PC-3 (cell line): ENCODE results near the gene TMEM256.

Experiments used
- EZH2 ChIP-seq: fragments of 300-600 bp; sonication (generic); IDR thresholded peaks from one replicate; pipeline ENCODE4 v1.6.1; 2017; ENCODE audit warnings: antibody characterized with exemption, mild to moderate bottlenecking, low read length; ENCODE audit not compliant: unreplicated experiment
- EZH2phosphoT487 ChIP-seq: fragments of 300-600 bp; sonication (generic); IDR thresholded peaks from 2 replicates; pipeline ENCODE4 v1.6.1; 2018; ENCODE audit warnings: mild to moderate bottlenecking, antibody characterized with exemption, low read length, borderline replicate concordance
- TF ChIP-seq, protein P1 (sequence below): fragments of 300-600 bp; sonication (generic); conservative IDR thresholded peaks from 2 replicates; pipeline ENCODE4 v1.5.1; 2017; ENCODE audit warnings: antibody characterized with exemption, low read depth, mild to moderate bottlenecking, low read length

DNA sequence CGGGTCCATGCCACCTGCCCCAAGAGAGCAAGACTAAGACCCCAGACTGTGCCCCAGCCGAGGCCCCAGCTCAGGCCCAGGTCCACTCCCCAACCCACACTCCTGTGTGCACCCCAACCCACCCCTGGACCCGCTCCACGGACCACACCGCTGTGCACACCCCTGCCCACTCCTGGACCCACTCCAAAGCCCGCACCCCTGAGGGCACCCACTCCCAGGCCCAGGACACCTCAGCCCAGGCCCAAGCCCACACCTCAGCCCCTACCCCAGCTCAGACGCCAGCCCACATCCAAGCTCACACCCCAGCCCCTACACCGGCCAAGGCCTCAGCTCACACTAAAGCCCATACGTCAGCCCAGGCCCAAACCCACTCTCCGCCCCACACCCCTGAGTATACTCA lies 25.8 kb upstream of the TMEM256 start:
- TF ChIP-seq, protein P1, sequence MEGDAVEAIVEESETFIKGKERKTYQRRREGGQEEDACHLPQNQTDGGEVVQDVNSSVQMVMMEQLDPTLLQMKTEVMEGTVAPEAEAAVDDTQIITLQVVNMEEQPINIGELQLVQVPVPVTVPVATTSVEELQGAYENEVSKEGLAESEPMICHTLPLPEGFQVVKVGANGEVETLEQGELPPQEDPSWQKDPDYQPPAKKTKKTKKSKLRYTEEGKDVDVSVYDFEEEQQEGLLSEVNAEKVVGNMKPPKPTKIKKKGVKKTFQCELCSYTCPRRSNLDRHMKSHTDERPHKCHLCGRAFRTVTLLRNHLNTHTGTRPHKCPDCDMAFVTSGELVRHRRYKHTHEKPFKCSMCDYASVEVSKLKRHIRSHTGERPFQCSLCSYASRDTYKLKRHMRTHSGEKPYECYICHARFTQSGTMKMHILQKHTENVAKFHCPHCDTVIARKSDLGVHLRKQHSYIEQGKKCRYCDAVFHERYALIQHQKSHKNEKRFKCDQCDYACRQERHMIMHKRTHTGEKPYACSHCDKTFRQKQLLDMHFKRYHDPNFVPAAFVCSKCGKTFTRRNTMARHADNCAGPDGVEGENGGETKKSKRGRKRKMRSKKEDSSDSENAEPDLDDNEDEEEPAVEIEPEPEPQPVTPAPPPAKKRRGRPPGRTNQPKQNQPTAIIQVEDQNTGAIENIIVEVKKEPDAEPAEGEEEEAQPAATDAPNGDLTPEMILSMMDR: no peak
- TF ChIP-seq EZH2phosphoT487: no peak
- TF ChIP-seq EZH2: no peak
